HG02759 (cell line): ENCODE data around the gene PERCC1.
A peak's percentile ranks its signal among the peaks of the same experiment; 100 is the strongest.
"Not testable (repeated sequence)": the region's sequence is repeated elsewhere in the genome, so short reads cannot be mapped to it uniquely, and the experiment has no call there.

Experiments used
- ATAC-seq: cut with Tn5 transposase; IDR thresholded peaks from one replicate; pipeline ENCODE4 v1.9.1; 2021; ENCODE audit warnings: mild to moderate bottlenecking, moderate library complexity; ENCODE audit not compliant: unreplicated experiment

PERCC1 gene

GRCh38 chr16:1466054-1466453 lies 35.2 kb downstream of the PERCC1 start:
- ATAC-seq = no peak

GRCh38 chr16:1466968-1467521 lies 36.2 kb downstream of the PERCC1 start:
- no peak for ATAC-seq

- ATAC-seq = no peak
Measured at GRCh38 chr16:1468426-1468810, 37.5 kb downstream of the PERCC1 start.

- ATAC-seq = not testable (repeated sequence)
Measured at GRCh38 chr16:1469141-1469540, 38.3 kb downstream of the PERCC1 start.

GRCh38 chr16:1469693-1470201 lies 38.9 kb downstream of the PERCC1 start:
- ATAC-seq = no peak

GRCh38 chr16:1470481-1471251 lies 39.8 kb downstream of the PERCC1 start:
- ATAC-seq = no peak

- ATAC-seq = no peak
Measured at GRCh38 chr16:1471569-1472194, 40.8 kb downstream of the PERCC1 start.

GRCh38 chr16:1472974-1473373 lies 42.1 kb downstream of the PERCC1 start:
- no peak for ATAC-seq

GRCh38 chr16:1474082-1474795 lies 43.4 kb downstream of the PERCC1 start:
- peak; percentile 32 for ATAC-seq

- peak; percentile 89 for ATAC-seq
Measured at GRCh38 chr16:1474796-1475551, 44.1 kb downstream of the PERCC1 start, which contains the start of gene CLCN7. TSS of gene CLCN7 (minus strand) at chr16:1475028. CDS start at chr16:1474974, 54 bp downstream.

- no peak for ATAC-seq
Measured at GRCh38 chr16:1475552-1476114, 44.8 kb downstream of the PERCC1 start.

- ATAC-seq = no peak
Measured at GRCh38 chr16:1477033-1477432, 46.2 kb downstream of the PERCC1 start.

GRCh38 chr16:1478937-1479336 lies 48.1 kb downstream of the PERCC1 start:
- ATAC-seq = not testable (repeated sequence)

- no peak for ATAC-seq
Measured at GRCh38 chr16:1481906-1482835, 51.3 kb downstream of the PERCC1 start.
